ENCODE results near the gene AGAP4.
"Not testable (repeated sequence)": the region's sequence is repeated elsewhere in the genome, so short reads cannot be mapped to it uniquely, and the experiment has no call there.

DNA sequence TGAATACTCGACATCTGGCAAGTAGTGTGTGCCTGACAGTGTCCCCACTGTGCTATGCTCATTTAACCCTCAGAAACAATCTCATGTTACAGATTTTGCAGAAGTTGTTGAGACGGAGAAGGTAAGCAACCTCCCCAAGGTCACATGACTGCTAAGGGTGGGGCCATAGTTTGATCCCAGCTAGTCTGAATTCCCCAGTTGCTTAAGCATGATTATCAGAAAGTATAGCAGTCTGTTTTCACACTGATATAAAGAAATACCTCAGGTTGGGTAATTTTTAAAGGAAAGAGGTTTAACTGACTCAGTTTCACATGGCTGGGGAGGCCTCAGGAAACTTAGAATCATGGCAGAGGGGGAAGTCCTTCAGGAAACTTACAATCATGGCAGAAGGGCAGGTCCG is 1.2 kb upstream of the AGAP4 start:
- not testable (repeated sequence) for TF ChIP-seq CTCF, EP300, POLR2A (IDR thresholded peaks at IDR 0.05)
